Measurements from ENCODE around the gene OR51E2. TPM values are rescaled to one million over a fixed set of nuclear protein-coding genes. Genes with fewer than 3 reads are reported as not detected.

OR51E2 gene
- total RNA-seq, 1 experiment from 2014 or later = not detected

- Histone ChIP-seq H3K79me1 (ENCODE audit: insufficient read depth, low read depth, low read length, poor library complexity, severe bottlenecking) (no peaks in the 10 kb centered on the region), H3K79me2 (ENCODE audit: insufficient read depth, low read length) (no peaks in the 10 kb centered on the region), H2BK5ac (ENCODE audit: insufficient read length, low read length) (no peak overlapping the region), H3T11ph (ENCODE audit: low read length) (no peak overlapping the region), H2AFZ (ENCODE audit: low read length) (no peak overlapping the region), H3K4me1 (ENCODE audit: insufficient read depth, low read length) (peaks cover 2% of the 10 kb centered on the region; the same call in 1 of the 2 replicates), H4K91ac (ENCODE audit: insufficient read length, low read depth, low read length) (no peak overlapping the region), H4K20me1 (ENCODE audit: control insufficient read depth, insufficient read depth, insufficient read length) (no peaks in the 10 kb centered on the region), H2BK12ac (ENCODE audit: insufficient read length, low read depth, low read length) (no peak overlapping the region), H3K9me3 (ENCODE audit: control insufficient read depth, low read depth, low read length) (no peaks in the 10 kb centered on the region), H4K5ac (ENCODE audit: insufficient read length, low read depth, low read length) (no peak overlapping the region), H3K9ac (ENCODE audit: extremely low read depth, insufficient read length, low read length) (no peak overlapping the region), H3K14ac (ENCODE audit: insufficient read depth, low read length) (no peak overlapping the region), H2BK20ac (ENCODE audit: low read depth, low read length, poor library complexity, severe bottlenecking) (no peak overlapping the region), H3K4me2 (ENCODE audit: insufficient read depth, insufficient read length, low read length) (no peak overlapping the region), H3K18ac (ENCODE audit: insufficient read length, low read depth, low read length) (no peak overlapping the region), H2AK5ac (ENCODE audit: insufficient read length, low read length) (no peak overlapping the region), H2BK15ac (ENCODE audit: low read depth, low read length) (no peak overlapping the region), H3K23me2 (ENCODE audit: insufficient read length, low read depth, low read length, poor library complexity, severe bottlenecking) (no peaks in the 10 kb centered on the region), H4K8ac (replicated peaks; ENCODE audit: insufficient read length, low read depth, low read length) (no peak overlapping the region), H3K27ac (ENCODE audit: insufficient read length, low read depth, low read length) (no peak overlapping the region), H3K27me3 (ENCODE audit: insufficient read depth, low read length) (no peaks in the 10 kb centered on the region; the same call in 1 of the 2 replicates), H3K56ac (ENCODE audit: insufficient read length, low read depth, low read length) (no peak overlapping the region), H2BK120ac (ENCODE audit: low read depth, low read length, poor library complexity, severe bottlenecking) (no peak overlapping the region), H3K23ac (ENCODE audit: insufficient read length, low read depth, low read length) (no peak overlapping the region), H3K4ac (ENCODE audit: low read depth, low read length) (no peak overlapping the region)
- Mint-ChIP-seq H3K36me3 (ENCODE audit: insufficient read depth in 1 of 3, low read depth in 3 of 3) (no peaks in the 10 kb centered on the region), H3K27me3 (ENCODE audit: low read depth) (no peaks in the 10 kb centered on the region), H3K27ac (no peak overlapping the region), H3K4me1 (peaks cover 3% of the 10 kb centered on the region in 2 experiments; a peak in 3 of 4 replicates), H3K4me3 (no peak overlapping the region), H3K9me3 (no peaks in the 10 kb centered on the region)
- no peak for TF ChIP-seq CTCF (conservative IDR thresholded peaks at IDR 0.05)
- WGBS (ENCODE audit: extremely low coverage, insufficient read length, low lambda C conversion rate) = no CpG with 5 or more reads among the region's 3 CpGs
- DNase-seq = no peak
Observed at GRCh38 chr11:4672470-4672869, 25.2 kb downstream of the OR51E2 start.
